Neuron (in vitro differentiated cells): ENCODE results near the gene PARP1.
A peak's percentile ranks its signal among the peaks of the same experiment; 100 is the strongest.

Experiments
- H2AFZ ChIP-seq: one replicate; pipeline ENCODE4 v1.6.1; 2013; ENCODE audit warnings: low read depth, mild to moderate bottlenecking, inconsistent platforms, low read length, moderate library complexity
- H3K27me3 ChIP-seq: one replicate; pipeline ENCODE4 v1.6.1; 2013; ENCODE audit warnings: low read length; ENCODE audit not compliant: insufficient read depth
- H3K36me3 ChIP-seq: one replicate; pipeline ENCODE4 v1.6.1; 2013; ENCODE audit warnings: low read length; ENCODE audit not compliant: insufficient read depth
- H3K4me1 ChIP-seq: one replicate; pipeline ENCODE4 v1.6.1; 2013; ENCODE audit warnings: low read length; ENCODE audit not compliant: insufficient read depth
- H3K4me3 ChIP-seq: 2 replicates; pipeline ENCODE4 v1.5.1; 2013; ENCODE audit warnings: mild to moderate bottlenecking, low read length, moderate library complexity
- H3K9me3 ChIP-seq: one replicate; pipeline ENCODE4 v1.6.1; 2013; ENCODE audit warnings: low read length

The PARP1 gene

DNA sequence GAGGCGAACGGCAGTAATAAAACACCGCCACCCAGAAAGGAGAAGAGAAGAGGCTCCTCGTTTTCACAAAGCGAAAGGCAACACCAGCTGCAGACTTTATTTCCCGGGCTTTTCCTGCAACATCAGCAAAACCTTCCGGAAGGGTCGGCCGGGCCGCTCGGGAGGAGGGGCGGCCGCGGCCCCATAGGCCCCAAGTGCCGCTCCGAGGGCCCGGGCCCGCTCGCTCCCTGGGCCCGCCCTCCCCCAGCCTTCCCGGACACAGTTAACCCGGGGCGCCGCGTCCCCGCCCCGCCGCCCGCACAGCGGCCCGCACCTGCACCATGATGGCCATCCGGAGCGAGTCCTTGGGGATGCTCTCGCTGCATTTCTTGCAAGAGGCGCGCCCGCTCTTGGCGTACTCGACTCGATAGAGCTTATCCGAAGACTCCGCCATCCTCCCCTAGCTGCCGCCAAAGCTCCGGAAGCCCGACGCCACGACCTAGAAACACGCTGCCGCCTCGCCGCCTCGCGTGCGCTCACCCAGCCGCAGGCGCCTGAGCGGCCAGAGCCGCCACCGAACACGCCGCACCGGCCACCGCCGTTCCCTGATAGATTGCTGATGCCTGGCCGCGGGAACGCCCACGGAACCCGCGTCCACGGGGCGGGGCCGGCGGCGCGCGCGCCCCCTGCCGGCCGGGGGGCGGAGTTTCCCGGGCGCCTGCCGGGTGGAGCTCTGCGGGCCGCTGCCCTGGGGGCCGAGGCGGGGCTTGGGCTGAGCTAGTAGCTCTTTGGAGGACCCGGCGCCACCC lies at the start of gene PARP1:
Gene PARP1 (minus strand): TSS at position 597 of the 788 bp plus-strand sequence. CDS start 164 bp downstream, at position 433.
- Histone ChIP-seq H3K4me1 (peaks cover 21% of the 10 kb centered on the region), H2AFZ (peak within 1 kb of the TSS; percentile 85), H3K27me3 (peaks cover 5% of the 10 kb centered on the region)

DNA sequence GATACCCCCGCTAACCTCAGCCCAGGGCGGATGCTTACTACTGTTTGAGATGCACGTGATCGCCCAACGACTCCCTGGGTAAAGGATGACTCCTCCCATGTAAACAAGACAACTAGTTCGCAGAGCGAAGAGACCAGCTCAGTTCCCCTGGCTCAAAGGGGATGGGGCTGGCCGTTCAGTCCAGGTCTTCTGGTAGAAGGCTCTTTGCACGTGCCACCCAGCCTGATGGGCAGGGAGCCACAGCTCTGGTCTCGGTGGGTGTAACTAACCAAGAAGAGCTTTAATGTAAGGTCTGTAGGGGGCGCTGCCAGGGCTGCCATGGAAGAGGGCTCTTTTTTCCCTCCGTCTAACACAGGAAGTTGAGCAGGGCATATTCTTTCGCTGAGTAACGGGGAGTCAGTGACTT lies 49.4 kb upstream of the PARP1 start:
- H3K27me3 ChIP-seq = no peaks in the 10 kb centered on the region
- H3K9me3 ChIP-seq = no peaks in the 10 kb centered on the region
- no peak overlapping the region for H2AFZ ChIP-seq
- no peak overlapping the region for H3K4me3 ChIP-seq
- no peaks in the 10 kb centered on the region for H3K36me3 ChIP-seq
- peaks cover 6% of the 10 kb centered on the region for H3K4me1 ChIP-seq

More for the DNA sequence above, at the start of gene PARP1:
- peak within 1 kb of the TSS; percentile 83 for H3K4me3 ChIP-seq
- peaks cover 3% of the 10 kb centered on the region for H3K36me3 ChIP-seq
- no peaks in the 10 kb centered on the region for H3K9me3 ChIP-seq

DNA sequence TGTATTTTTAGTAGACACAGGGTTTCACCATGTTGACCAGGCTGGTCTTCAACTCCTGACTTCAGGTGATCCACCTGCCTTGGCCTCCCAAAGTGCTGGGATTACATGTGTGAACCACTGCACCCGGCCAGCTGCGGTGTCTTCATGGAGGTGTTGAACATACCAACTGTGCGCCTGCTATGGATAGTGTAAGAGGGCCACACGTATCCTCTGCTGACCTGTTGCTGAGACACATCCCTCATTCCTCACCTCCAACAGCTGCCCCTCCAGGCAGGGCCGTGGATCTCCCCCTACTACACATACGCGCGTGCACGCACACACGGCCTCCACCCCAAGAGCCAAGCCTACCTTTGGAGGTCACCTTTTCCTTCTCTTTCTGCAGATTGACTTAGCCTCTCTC lies 48.0 kb upstream of the PARP1 start:
- no peak overlapping the region for H3K4me3 ChIP-seq
- H3K4me1 ChIP-seq = peaks cover 6% of the 10 kb centered on the region
- H2AFZ ChIP-seq = no peak overlapping the region
- no peaks in the 10 kb centered on the region for H3K27me3 ChIP-seq
- no peaks in the 10 kb centered on the region for H3K36me3 ChIP-seq
- no peaks in the 10 kb centered on the region for H3K9me3 ChIP-seq

DNA sequence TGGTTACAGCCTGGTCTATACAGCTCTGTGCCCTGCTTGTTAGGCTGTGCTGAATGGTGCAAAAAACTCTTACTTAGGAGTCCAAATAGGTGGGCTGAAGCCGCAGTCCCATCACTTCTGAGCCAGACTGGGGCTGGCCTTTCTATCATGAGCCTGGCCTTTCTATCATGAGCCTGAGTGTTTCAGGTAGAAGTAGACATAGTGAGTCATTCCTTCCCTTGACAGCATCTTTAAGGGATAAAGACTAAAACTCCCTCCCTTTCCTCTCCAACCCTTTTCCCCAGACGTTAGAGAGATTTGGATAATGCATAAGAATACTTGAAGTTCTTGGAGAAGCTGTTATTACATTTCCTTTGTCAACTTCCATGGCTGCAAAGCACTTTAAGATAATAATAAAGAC lies 46.5 kb upstream of the PARP1 start:
- H3K27me3 ChIP-seq = peaks cover 2% of the 10 kb centered on the region
- H2AFZ ChIP-seq = no peak overlapping the region
- no peaks in the 10 kb centered on the region for H3K36me3 ChIP-seq
- H3K4me1 ChIP-seq = peaks cover 6% of the 10 kb centered on the region
- H3K4me3 ChIP-seq = no peak overlapping the region
- no peaks in the 10 kb centered on the region for H3K9me3 ChIP-seq

DNA sequence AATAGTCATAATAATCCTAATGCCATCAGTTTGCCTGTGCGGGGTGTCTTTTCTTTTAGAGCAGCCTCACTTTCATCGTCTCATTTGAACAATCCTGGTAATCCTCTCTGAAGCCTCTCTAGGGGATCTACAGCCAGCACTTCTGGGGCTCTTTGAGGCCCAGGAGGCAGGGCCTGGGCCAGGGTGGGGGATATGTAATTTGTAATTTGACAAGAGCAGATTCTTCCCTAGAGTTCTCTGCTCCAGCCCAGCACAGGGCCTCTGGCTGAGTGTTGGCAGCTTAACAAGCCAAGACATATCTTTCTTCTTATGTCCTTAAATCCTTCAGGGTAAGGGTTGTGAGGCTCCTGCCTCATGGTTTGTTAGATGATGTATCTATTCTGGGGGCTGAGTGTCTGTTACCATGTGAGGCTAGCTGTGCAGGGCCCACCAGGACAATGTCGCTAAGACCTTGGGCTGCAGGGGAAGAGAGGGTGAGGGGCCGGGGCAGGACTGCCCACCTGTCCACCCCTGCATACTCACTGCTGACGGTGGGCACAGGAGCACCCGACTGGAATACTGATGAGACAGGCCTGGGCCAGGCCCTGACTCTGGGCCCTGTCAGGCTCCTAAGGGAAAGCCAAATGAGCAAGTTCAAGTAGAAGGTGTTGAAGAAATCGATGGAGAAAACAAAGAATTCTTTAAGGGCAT lies 45.3 kb upstream of the PARP1 start:
- Histone ChIP-seq H2AFZ (no peak overlapping the region), H3K36me3 (no peaks in the 10 kb centered on the region), H3K27me3 (peaks cover 2% of the 10 kb centered on the region), H3K4me3 (no peak overlapping the region), H3K9me3 (no peaks in the 10 kb centered on the region), H3K4me1 (peaks cover 6% of the 10 kb centered on the region)

DNA sequence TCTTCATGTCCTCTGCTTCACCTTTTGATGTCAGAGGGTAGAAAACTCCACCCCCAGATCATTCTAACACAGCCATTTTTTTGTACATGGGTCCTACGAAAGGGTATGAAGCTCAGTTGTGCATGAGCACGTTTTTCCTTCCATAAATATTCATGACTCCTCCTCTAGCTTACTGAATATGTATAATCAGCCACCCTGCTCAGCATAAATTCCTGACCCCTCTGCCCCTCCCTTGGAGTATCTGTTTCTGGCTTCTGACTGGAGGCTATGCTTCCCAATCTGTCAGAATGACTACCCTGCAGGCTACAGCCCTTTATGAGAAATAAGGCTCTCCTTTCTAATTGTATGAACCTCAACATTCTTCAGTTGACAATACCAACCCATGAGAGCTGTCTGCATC lies 42.8 kb upstream of the PARP1 start:
- Histone ChIP-seq H3K36me3 (no peaks in the 10 kb centered on the region), H3K4me1 (peaks cover 6% of the 10 kb centered on the region), H3K9me3 (no peaks in the 10 kb centered on the region), H2AFZ (no peak overlapping the region), H3K4me3 (no peak overlapping the region), H3K27me3 (peaks cover 2% of the 10 kb centered on the region)

DNA sequence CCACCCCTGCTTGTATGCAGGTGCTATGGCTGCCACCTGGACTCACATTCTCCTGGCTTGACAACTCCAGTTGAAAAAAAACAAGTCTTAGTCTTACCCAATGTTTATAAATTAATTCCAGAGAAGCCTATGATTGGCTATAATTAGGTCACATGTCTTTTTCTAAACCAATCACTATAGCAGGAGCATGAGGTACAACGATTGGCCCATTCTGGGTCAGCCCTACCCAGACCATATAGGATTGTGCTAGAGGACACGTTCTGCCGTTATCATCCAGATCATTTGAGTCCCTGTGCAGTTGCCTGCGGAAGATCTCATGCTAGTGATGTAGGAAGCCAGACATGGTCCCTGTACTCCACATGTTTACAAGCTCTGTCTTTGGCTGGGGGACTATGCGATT lies 41.9 kb upstream of the PARP1 start:
- Histone ChIP-seq H3K4me1 (peaks cover 6% of the 10 kb centered on the region), H3K27me3 (peaks cover 2% of the 10 kb centered on the region)

DNA sequence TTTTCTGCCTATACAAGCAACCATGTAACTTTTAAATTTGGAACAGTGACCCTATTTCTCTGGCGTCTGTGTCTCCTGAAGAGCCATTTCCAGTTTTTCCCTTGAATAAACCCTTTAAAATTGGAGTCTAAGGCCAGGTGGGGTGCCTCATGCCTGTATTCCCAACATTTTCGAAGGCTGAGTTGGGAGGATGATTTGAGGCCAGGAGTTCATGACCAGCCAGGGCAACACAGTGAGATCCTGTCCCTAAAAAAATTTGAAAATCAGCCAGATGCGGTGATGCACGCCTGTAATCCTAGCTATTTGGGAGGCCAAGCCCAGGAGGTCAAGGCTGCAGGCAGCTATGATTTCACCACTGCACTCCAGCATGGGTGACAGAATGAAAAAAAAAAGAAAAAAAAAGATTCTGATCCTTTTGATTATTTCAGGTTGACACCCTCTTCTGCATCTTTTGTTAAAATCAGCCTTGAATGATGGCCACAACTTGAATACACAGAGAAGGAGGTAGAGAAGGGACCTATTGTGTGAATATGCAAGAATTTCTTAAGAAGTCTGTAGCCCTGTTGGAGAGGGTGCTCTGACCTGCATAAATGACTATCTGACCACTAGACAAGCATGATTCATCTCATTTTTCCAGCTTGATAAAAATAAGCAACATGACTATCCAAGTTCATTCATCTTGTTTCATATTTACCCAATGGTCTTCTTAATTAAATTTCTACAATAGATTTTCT lies 40.2 kb upstream of the PARP1 start:
- H3K4me3 ChIP-seq = no peak overlapping the region

More for the DNA sequence above, 41.9 kb upstream of the PARP1 start:
- Histone ChIP-seq H2AFZ (no peak overlapping the region), H3K4me3 (no peak overlapping the region), H3K36me3 (no peaks in the 10 kb centered on the region), H3K9me3 (no peaks in the 10 kb centered on the region)

DNA sequence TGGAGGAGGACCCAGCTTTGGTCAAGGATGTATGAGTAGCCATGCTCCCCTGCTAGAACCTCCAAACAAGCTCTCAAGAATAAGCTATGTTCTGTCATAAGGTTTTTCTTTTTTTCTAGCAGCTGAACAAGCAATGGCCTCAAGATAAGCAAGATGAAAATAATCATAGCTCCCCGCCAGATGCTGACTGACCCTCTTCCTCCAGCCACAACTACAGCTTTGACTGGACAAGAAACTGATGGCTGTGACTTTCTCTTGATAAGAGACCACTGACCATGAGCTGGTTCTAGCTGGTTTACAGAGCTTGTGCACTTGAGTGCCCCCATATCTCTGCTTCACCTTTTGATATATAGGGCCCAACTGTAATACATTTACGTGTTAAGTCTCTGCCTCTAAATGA lies 38.2 kb upstream of the PARP1 start:
- Histone ChIP-seq H3K9me3 (no peaks in the 10 kb centered on the region), H3K4me1 (no peaks in the 10 kb centered on the region), H2AFZ (no peak overlapping the region), H3K36me3 (no peaks in the 10 kb centered on the region), H3K27me3 (peaks cover 2% of the 10 kb centered on the region), H3K4me3 (no peak overlapping the region)

More for the DNA sequence above, 40.2 kb upstream of the PARP1 start:
- Histone ChIP-seq H3K4me1 (peaks cover under 1% of the 10 kb centered on the region), H3K27me3 (peaks cover 2% of the 10 kb centered on the region), H3K9me3 (no peaks in the 10 kb centered on the region), H3K36me3 (no peaks in the 10 kb centered on the region), H2AFZ (no peak overlapping the region)

DNA sequence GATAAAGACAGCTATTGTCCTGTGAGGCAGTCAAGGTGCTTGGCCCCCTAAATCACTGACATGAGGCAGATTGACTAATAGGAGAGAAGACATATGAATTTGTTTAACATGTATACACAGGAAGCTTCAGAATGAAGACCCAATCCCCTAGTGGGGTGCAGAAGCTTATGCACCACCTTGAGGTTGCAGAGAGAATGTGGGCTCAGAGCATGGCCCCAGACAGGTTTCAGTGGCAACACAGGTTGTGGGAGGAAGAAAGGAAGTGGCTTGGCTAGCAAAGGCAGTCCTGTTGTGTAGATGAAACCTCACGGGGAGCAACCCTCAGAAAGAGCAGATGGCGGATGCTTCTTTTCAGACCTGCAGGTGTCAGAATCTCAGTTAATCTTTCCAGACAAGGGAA lies 37.0 kb upstream of the PARP1 start:
- H3K9me3 ChIP-seq = no peaks in the 10 kb centered on the region
- H3K4me1 ChIP-seq = no peaks in the 10 kb centered on the region
- no peak overlapping the region for H2AFZ ChIP-seq
- H3K36me3 ChIP-seq = no peaks in the 10 kb centered on the region
- H3K27me3 ChIP-seq = peaks cover 2% of the 10 kb centered on the region
- H3K4me3 ChIP-seq = no peak overlapping the region

DNA sequence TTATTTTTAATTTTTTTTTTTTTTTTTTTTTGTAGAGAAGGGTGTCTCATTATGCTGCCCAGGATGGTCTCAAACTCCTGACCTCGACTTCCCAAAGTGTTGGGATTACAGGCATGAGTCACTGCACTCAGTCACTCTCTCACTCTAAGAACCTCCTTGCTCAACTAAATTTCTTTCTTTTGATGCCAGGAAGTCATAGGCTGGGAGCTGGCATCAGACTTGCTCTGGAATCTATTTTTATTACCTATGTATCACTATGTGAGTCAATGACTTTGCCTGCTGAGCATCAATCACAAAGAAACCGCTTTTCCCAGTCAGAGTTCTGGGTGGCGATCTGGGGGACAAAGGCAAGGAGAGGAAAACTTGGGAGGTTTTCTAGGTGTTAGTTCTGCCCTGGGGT lies 35.5 kb upstream of the PARP1 start:
- Histone ChIP-seq H3K4me3 (no peak overlapping the region), H2AFZ (no peak overlapping the region), H3K4me1 (no peaks in the 10 kb centered on the region), H3K9me3 (no peaks in the 10 kb centered on the region), H3K36me3 (no peaks in the 10 kb centered on the region), H3K27me3 (no peaks in the 10 kb centered on the region)

DNA sequence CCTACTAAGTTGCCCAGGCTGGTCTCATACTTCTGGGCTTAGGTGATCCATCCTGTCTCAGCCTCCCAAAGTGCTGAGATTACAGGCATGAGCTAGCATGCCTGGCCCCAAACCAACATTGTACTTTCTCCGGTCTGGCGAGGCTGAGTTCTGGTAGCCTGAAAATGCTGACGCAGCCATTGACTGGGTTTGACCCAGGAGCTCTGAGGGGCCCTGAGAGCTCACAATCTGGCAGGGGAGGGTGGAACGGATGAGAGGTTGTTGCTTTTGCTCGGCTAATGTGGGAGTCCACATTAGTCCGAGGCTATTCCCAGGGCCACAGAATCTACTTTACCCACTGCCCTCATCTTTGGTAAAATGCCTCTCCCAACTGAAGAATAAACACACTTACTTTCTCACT lies 35.1 kb upstream of the PARP1 start:
- no peaks in the 10 kb centered on the region for H3K9me3 ChIP-seq
- no peaks in the 10 kb centered on the region for H3K4me1 ChIP-seq
- H3K4me3 ChIP-seq = no peak overlapping the region
- no peaks in the 10 kb centered on the region for H3K27me3 ChIP-seq
- H3K36me3 ChIP-seq = no peaks in the 10 kb centered on the region
- no peak overlapping the region for H2AFZ ChIP-seq

DNA sequence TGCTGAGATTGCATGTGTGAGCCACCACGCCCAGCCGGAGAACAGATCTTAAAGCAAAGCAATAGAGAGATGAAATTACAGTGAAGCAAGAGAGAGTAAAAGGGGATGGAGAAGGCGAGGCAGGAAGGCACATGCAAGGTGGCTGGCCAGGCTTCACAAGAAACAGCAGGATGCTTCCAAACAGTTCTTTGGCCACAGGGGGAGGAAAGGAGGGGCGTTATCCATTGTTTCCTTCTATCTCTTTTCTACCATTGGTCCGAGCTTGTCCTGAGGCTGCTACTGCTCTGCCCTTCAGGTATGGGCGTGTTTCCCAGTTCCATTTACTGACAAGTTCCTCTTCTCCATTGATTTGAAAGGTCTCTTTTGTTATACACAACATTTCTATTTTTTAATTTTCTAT lies 33.7 kb upstream of the PARP1 start:
- Histone ChIP-seq H3K27me3 (no peaks in the 10 kb centered on the region), H3K4me1 (no peaks in the 10 kb centered on the region), H2AFZ (no peak overlapping the region), H3K4me3 (no peak overlapping the region), H3K36me3 (no peaks in the 10 kb centered on the region), H3K9me3 (no peaks in the 10 kb centered on the region)
